Lower leg skin (tissue), 3 donors: ENCODE measurements around the gene RARB.

Experiments
- POLR2A ChIP-seq, 2 donors: fragments of 450-650 bp; IDR thresholded peaks; one replicate each; pipeline ENCODE4 v1.6.1; 2016 to 2017; ENCODE audit warnings: antibody characterized with exemption in 2 of 2, mild to moderate bottlenecking in 1 of 2, moderate library complexity in 1 of 2
- TF ChIP-seq, protein P1 (sequence below), 3 donors: fragments of 450-650 bp; IDR thresholded peaks; one replicate each; pipeline ENCODE4 v1.5.1; 2016; ENCODE audit warnings: antibody characterized with exemption in 3 of 3, mild to moderate bottlenecking in 3 of 3, moderate library complexity in 2 of 3

- TF ChIP-seq, protein P1, sequence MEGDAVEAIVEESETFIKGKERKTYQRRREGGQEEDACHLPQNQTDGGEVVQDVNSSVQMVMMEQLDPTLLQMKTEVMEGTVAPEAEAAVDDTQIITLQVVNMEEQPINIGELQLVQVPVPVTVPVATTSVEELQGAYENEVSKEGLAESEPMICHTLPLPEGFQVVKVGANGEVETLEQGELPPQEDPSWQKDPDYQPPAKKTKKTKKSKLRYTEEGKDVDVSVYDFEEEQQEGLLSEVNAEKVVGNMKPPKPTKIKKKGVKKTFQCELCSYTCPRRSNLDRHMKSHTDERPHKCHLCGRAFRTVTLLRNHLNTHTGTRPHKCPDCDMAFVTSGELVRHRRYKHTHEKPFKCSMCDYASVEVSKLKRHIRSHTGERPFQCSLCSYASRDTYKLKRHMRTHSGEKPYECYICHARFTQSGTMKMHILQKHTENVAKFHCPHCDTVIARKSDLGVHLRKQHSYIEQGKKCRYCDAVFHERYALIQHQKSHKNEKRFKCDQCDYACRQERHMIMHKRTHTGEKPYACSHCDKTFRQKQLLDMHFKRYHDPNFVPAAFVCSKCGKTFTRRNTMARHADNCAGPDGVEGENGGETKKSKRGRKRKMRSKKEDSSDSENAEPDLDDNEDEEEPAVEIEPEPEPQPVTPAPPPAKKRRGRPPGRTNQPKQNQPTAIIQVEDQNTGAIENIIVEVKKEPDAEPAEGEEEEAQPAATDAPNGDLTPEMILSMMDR (IDR thresholded peaks at IDR 0.05), result no peak
- TF ChIP-seq POLR2A (IDR thresholded peaks at IDR 0.05), result no peak
Observed at GRCh38 chr3:25456723-25457670, 28.9 kb downstream of the RARB start.
